Mononuclear cell (primary cell): ENCODE measurements around the gene F12. TPM values are rescaled to one million over a fixed set of nuclear protein-coding genes. Genes with fewer than 3 reads are reported as not detected.
A peak's percentile ranks its signal among the peaks of the same experiment; 100 is the strongest.

ENCODE experiments used
- H3K27me3 ChIP-seq: 2 replicates; pipeline ENCODE4 v1.6.0; 2011; ENCODE audit warnings: low read length, control low read depth; ENCODE audit not compliant: insufficient read depth
- H3K4me1 ChIP-seq: 2 replicates; pipeline ENCODE4 v1.5.1; 2011; ENCODE audit warnings: mild to moderate bottlenecking, low read length, control low read depth; ENCODE audit not compliant: insufficient read depth
- H3K4me3 ChIP-seq: 2 replicates; pipeline ENCODE4 v1.5.1; 2011; ENCODE audit warnings: mild to moderate bottlenecking, low read length, moderate library complexity
- H3K9me3 ChIP-seq: 2 replicates; pipeline ENCODE4 v1.5.1; 2011; ENCODE audit warnings: low read depth, mild to moderate bottlenecking, control low read depth, low read length
- total RNA-seq: library from RNA; depleted of rRNA; stranded (reverse); fragments of >200 nt; gene quantifications from one replicate; pipeline ENCODE4 v1.2.3, GENCODE V29; 2012

Gene F12
- total RNA-seq, 1 donor = 0.52 TPM

GRCh38 chr5:177414481-177414880 is 5.1 kb upstream of the F12 start:
- Histone ChIP-seq H3K27me3 (no peaks in the 10 kb centered on the region), H3K4me3 (no peak overlapping the region), H3K9me3 (no peaks in the 10 kb centered on the region), H3K4me1 (peaks cover 56% of the 10 kb centered on the region)

- Histone ChIP-seq H3K4me3 (no peak overlapping the region), H3K4me1 (peaks cover 48% of the 10 kb centered on the region), H3K9me3 (no peaks in the 10 kb centered on the region), H3K27me3 (no peaks in the 10 kb centered on the region)
Measured at GRCh38 chr5:177412603-177413233, 3.4 kb upstream of the F12 start.

- H3K9me3 ChIP-seq = no peaks in the 10 kb centered on the region
- H3K27me3 ChIP-seq = no peaks in the 10 kb centered on the region
- peaks cover 42% of the 10 kb centered on the region for H3K4me1 ChIP-seq
- no peak overlapping the region for H3K4me3 ChIP-seq
Measured at GRCh38 chr5:177410575-177410974, 1.2 kb upstream of the F12 start.

- H3K27me3 ChIP-seq = peaks cover 28% of the 10 kb centered on the region
- H3K4me3 ChIP-seq = no peak overlapping the region
- no peaks in the 10 kb centered on the region for H3K9me3 ChIP-seq
- H3K4me1 ChIP-seq = peaks cover 55% of the 10 kb centered on the region
Measured at GRCh38 chr5:177405805-177406204, 3.6 kb downstream of the F12 start.

GRCh38 chr5:177405312-177405711 is 4.1 kb downstream of the F12 start:
- Histone ChIP-seq H3K4me3 (no peak overlapping the region), H3K4me1 (peaks cover 50% of the 10 kb centered on the region)

GRCh38 chr5:177404641-177405179 is 4.7 kb downstream of the F12 start:
- no peak overlapping the region for H3K4me3 ChIP-seq
- peaks cover 38% of the 10 kb centered on the region for H3K27me3 ChIP-seq
- peaks cover 49% of the 10 kb centered on the region for H3K4me1 ChIP-seq

More at GRCh38 chr5:177405312-177405711, 4.1 kb downstream of the F12 start:
- peaks cover 33% of the 10 kb centered on the region for H3K27me3 ChIP-seq
- H3K9me3 ChIP-seq = no peaks in the 10 kb centered on the region

GRCh38 chr5:177403792-177404640 is 5.3 kb downstream of the F12 start:
- Histone ChIP-seq H3K9me3 (no peaks in the 10 kb centered on the region), H3K4me1 (peaks cover 49% of the 10 kb centered on the region), H3K27me3 (peaks cover 44% of the 10 kb centered on the region), H3K4me3 (peak overlapping the region; percentile 30)

More at GRCh38 chr5:177404641-177405179, 4.7 kb downstream of the F12 start:
- no peaks in the 10 kb centered on the region for H3K9me3 ChIP-seq

- Histone ChIP-seq H3K4me3 (no peak overlapping the region), H3K9me3 (no peaks in the 10 kb centered on the region), H3K27me3 (peaks cover 44% of the 10 kb centered on the region), H3K4me1 (peaks cover 49% of the 10 kb centered on the region)
Measured at GRCh38 chr5:177403102-177403791, 6.1 kb downstream of the F12 start.

- Histone ChIP-seq H3K4me1 (peaks cover 49% of the 10 kb centered on the region), H3K4me3 (no peak overlapping the region)
Measured at GRCh38 chr5:177402271-177403043, 6.9 kb downstream of the F12 start.

GRCh38 chr5:177399997-177400868 is 9.1 kb downstream of the F12 start, which contains the start of gene PFN3:
PFN3 (minus strand) TSS chr5:177400661; CDS start chr5:177400576, 85 bp downstream.
- Histone ChIP-seq H3K4me1 (peaks cover 33% of the 10 kb centered on the region), H3K4me3 (no peak within 1 kb of the TSS)

More at GRCh38 chr5:177402271-177403043, 6.9 kb downstream of the F12 start:
- H3K27me3 ChIP-seq = peaks cover 44% of the 10 kb centered on the region
- no peaks in the 10 kb centered on the region for H3K9me3 ChIP-seq

GRCh38 chr5:177397875-177398390 is 11.4 kb downstream of the F12 start:
- Histone ChIP-seq H3K9me3 (no peaks in the 10 kb centered on the region), H3K4me1 (peaks cover 23% of the 10 kb centered on the region), H3K4me3 (no peak overlapping the region), H3K27me3 (peaks cover 37% of the 10 kb centered on the region)

More at GRCh38 chr5:177399997-177400868, 9.1 kb downstream of the F12 start, which contains the start of gene PFN3:
- H3K9me3 ChIP-seq = no peaks in the 10 kb centered on the region
- H3K27me3 ChIP-seq = peaks cover 44% of the 10 kb centered on the region

GRCh38 chr5:177396807-177397206 is 12.6 kb downstream of the F12 start:
- Histone ChIP-seq H3K4me1 (peaks cover 17% of the 10 kb centered on the region), H3K9me3 (no peaks in the 10 kb centered on the region), H3K4me3 (no peak overlapping the region), H3K27me3 (peaks cover 26% of the 10 kb centered on the region)

- Histone ChIP-seq H3K9me3 (no peaks in the 10 kb centered on the region), H3K27me3 (peaks cover 18% of the 10 kb centered on the region), H3K4me3 (no peak overlapping the region), H3K4me1 (peaks cover 17% of the 10 kb centered on the region)
Measured at GRCh38 chr5:177396078-177396477, 13.3 kb downstream of the F12 start.
